Measurements from ENCODE around the gene USP17L24. TPM values are rescaled to one million over a fixed set of nuclear protein-coding genes. Genes with fewer than 3 reads are reported as not detected.
A peak's percentile ranks its signal among the peaks of the same experiment; 100 is the strongest.
"Not testable (repeated sequence)": the region's sequence is repeated elsewhere in the genome, so short reads cannot be mapped to it uniquely, and the experiment has no call there.

Gene USP17L24
- total RNA-seq, 5 donors from 2014 or later (not counting 1 experiment from before 2014, with no cell fraction given), result not detected

DNA sequence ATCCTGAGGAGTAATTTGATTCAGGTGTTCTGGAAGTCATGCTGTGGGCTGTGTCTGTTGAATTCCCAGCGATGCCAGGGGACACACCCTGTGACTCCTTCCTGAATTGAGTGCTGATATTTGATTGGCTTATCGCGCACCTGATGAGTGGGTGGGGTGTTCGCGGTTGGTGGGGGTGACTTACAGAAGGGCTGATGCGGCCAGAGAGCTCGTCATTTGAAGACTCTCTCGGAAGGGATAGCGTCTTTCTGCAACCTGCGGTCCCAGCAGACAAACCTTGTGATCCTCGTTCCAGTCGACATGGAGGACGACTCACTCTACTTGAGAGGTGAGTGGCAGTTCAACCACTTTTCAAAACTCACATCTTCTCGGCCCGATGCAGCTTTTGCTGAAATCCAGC lies 23.6 kb downstream of the USP17L24 start, which contains the start of gene USP17L28:
Gene USP17L28, plus strand, starts transcription at position 301 of the 400 bp plus-strand sequence. Its CDS starts 0 bp downstream, at position 301.
- H3K4me1 Mint-ChIP-seq; H3K27me3 Mint-ChIP-seq; H3K9me3 ChIP-seq; H3K36me3 ChIP-seq (ENCODE audit: control insufficient read depth in 2 of 2, extremely low read depth in 1 of 2, insufficient read depth in 1 of 2, low read length in 1 of 2); H3K4me1 ChIP-seq (ENCODE audit: control insufficient read depth in 1 of 2, extremely low read depth in 1 of 2, insufficient read depth in 2 of 2, low read length in 2 of 2); POLR2A ChIA-PET; H3K27ac ChIP-seq (ENCODE audit: low read length); H3K4me3 Mint-ChIP-seq; H3K27me3 ChIP-seq (replicated peaks in 1 of 2; ENCODE audit: control insufficient read depth in 2 of 2, extremely low read depth in 1 of 2, insufficient read depth in 2 of 2, low read length in 1 of 2); H3K36me3 Mint-ChIP-seq; H3K4me3 ChIP-seq (ENCODE audit: control insufficient read depth in 1 of 2, extremely low read depth in 1 of 2, low read length in 1 of 2); H3K27ac Mint-ChIP-seq; ATAC-seq (replicated peaks in 1 of 4); DNase-seq; H3K9me3 Mint-ChIP-seq; CTCF ChIA-PET: not testable (repeated sequence)
- WGBS (ENCODE audit: insufficient coverage), result no CpG with 5 or more reads among the region's 15 CpGs

DNA sequence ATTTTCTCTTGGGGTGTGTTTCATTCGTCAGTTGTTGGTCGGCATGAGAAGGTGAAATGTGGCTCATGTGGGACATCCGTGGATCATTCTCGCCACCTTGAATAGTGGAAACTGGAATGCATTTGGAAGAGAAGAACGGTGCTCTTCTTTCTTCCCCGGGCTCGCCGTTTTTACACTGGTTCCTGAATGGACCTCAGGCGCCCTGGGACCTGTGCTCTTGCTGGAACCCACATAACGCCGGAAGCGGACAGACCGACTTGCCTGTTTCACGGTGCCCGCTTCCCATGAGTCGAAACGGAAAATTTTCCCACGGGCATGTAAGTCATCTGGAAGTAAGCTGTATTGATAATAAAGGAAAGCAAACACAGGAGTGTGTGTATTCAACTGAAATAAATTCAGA lies 25.9 kb downstream of the USP17L24 start:
- CTCF ChIA-PET; POLR2A ChIA-PET; H3K27ac ChIP-seq (ENCODE audit: low read length); H3K4me3 ChIP-seq (ENCODE audit: control insufficient read depth in 1 of 2, extremely low read depth in 1 of 2, low read length in 1 of 2); H3K36me3 ChIP-seq (ENCODE audit: control insufficient read depth in 2 of 2, extremely low read depth in 1 of 2, insufficient read depth in 1 of 2, low read length in 1 of 2); H3K4me3 Mint-ChIP-seq; H3K4me1 ChIP-seq (ENCODE audit: control insufficient read depth in 1 of 2, extremely low read depth in 1 of 2, insufficient read depth in 2 of 2, low read length in 2 of 2); ATAC-seq (replicated peaks in 1 of 4); H3K27ac Mint-ChIP-seq; H3K9me3 ChIP-seq; H3K9me3 Mint-ChIP-seq; H3K27me3 ChIP-seq (replicated peaks in 1 of 2; ENCODE audit: control insufficient read depth in 2 of 2, extremely low read depth in 1 of 2, insufficient read depth in 2 of 2, low read length in 1 of 2); H3K36me3 Mint-ChIP-seq; H3K27me3 Mint-ChIP-seq; H3K4me1 Mint-ChIP-seq: not testable (repeated sequence)
- peak in 4 of 35 experiments; percentile 0 to 14 (median 6) for DNase-seq
- 96% methylated on average over 8 of the region's 18 CpGs for WGBS (ENCODE audit: insufficient coverage)

- H3K4me1 Mint-ChIP-seq; H3K9me3 ChIP-seq; ATAC-seq (replicated peaks in 1 of 4); H3K36me3 ChIP-seq (ENCODE audit: control insufficient read depth in 2 of 2, extremely low read depth in 1 of 2, insufficient read depth in 1 of 2, low read length in 1 of 2); CTCF ChIA-PET; H3K27me3 Mint-ChIP-seq; H3K27ac ChIP-seq (ENCODE audit: low read length); H3K36me3 Mint-ChIP-seq; DNase-seq; H3K27me3 ChIP-seq (replicated peaks in 1 of 2; ENCODE audit: control insufficient read depth in 2 of 2, extremely low read depth in 1 of 2, insufficient read depth in 2 of 2, low read length in 1 of 2); H3K4me1 ChIP-seq (ENCODE audit: control insufficient read depth in 1 of 2, extremely low read depth in 1 of 2, insufficient read depth in 2 of 2, low read length in 2 of 2); H3K4me3 Mint-ChIP-seq; POLR2A ChIA-PET; H3K9me3 Mint-ChIP-seq; H3K27ac Mint-ChIP-seq; H3K4me3 ChIP-seq (ENCODE audit: control insufficient read depth in 1 of 2, extremely low read depth in 1 of 2, low read length in 1 of 2): not testable (repeated sequence)
- WGBS (ENCODE audit: insufficient coverage), result no CpG with 5 or more reads among the region's 15 CpGs
These were observed 28.4 kb downstream of the USP17L24 start, which contains the start of gene USP17L29 for GRCh38 chr4:9353338-9353737. TSS of gene USP17L29 (plus strand) at chr4:9353638. CDS start at chr4:9353638, 0 bp downstream.

DNA sequence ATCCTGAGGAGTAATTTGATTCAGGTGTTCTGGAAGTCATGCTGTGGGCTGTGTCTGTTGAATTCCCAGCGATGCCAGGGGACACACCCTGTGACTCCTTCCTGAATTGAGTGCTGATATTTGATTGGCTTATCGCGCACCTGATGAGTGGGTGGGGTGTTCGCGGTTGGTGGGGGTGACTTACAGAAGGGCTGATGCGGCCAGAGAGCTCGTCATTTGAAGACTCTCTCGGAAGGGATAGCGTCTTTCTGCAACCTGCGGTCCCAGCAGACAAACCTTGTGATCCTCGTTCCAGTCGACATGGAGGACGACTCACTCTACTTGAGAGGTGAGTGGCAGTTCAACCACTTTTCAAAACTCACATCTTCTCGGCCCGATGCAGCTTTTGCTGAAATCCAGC lies 37.9 kb downstream of the USP17L24 start, which contains the start of gene USP17L30:
Gene USP17L30, plus strand, starts transcription at position 301 of the 400 bp plus-strand sequence. Its CDS starts 0 bp downstream, at position 301.
- ATAC-seq (replicated peaks in 1 of 4); DNase-seq; H3K4me3 Mint-ChIP-seq; H3K9me3 Mint-ChIP-seq; H3K27me3 Mint-ChIP-seq; H3K27ac Mint-ChIP-seq; H3K27me3 ChIP-seq (replicated peaks in 1 of 2; ENCODE audit: control insufficient read depth in 2 of 2, extremely low read depth in 1 of 2, insufficient read depth in 2 of 2, low read length in 1 of 2); H3K27ac ChIP-seq (ENCODE audit: low read length); H3K4me1 ChIP-seq (ENCODE audit: control insufficient read depth in 1 of 2, extremely low read depth in 1 of 2, insufficient read depth in 2 of 2, low read length in 2 of 2); POLR2A ChIA-PET; H3K9me3 ChIP-seq; H3K4me1 Mint-ChIP-seq; H3K36me3 Mint-ChIP-seq; H3K36me3 ChIP-seq (ENCODE audit: control insufficient read depth in 2 of 2, extremely low read depth in 1 of 2, insufficient read depth in 1 of 2, low read length in 1 of 2); CTCF ChIA-PET; H3K4me3 ChIP-seq (ENCODE audit: control insufficient read depth in 1 of 2, extremely low read depth in 1 of 2, low read length in 1 of 2): not testable (repeated sequence)
- WGBS (ENCODE audit: insufficient coverage), result no CpG with 5 or more reads among the region's 15 CpGs

Other genes with a start within 250 kb of the USP17L24 start
- gene FAM90A26, start 154.8 kb upstream of the USP17L24 start, total RNA-seq, result not detected
- not detected for gene USP17L10, start 114.5 kb upstream of the USP17L24 start, total RNA-seq
- gene USP17L11, start 109.8 kb upstream of the USP17L24 start, total RNA-seq, result not detected
- gene USP17L12, start 105.0 kb upstream of the USP17L24 start, total RNA-seq, result not detected
- not detected for gene USP17L13, start 100.3 kb upstream of the USP17L24 start, total RNA-seq
- gene USP17L15, start 90.8 kb upstream of the USP17L24 start, total RNA-seq, result under 1 TPM in 1 of 5 donors, not detected in 4; 0.20 TPM
- gene USP17L17, start 81.3 kb upstream of the USP17L24 start, total RNA-seq, result not detected
- gene USP17L18, start 76.5 kb upstream of the USP17L24 start, total RNA-seq, result not detected
- gene USP17L19, start 71.8 kb upstream of the USP17L24 start, total RNA-seq, result not detected
- not detected for gene USP17L20, start 67.0 kb upstream of the USP17L24 start, total RNA-seq
- not detected for gene USP17L21, start 62.3 kb upstream of the USP17L24 start, total RNA-seq
- gene USP17L22, start 57.5 kb upstream of the USP17L24 start, total RNA-seq, result not detected
- not detected for gene USP17L25, start 4.7 kb downstream of the USP17L24 start, total RNA-seq
- not detected for gene USP17L26, start 9.5 kb downstream of the USP17L24 start, total RNA-seq
- gene USP17L5, start 14.2 kb downstream of the USP17L24 start, total RNA-seq, result not detected
- not detected for gene USP17L27, start 19.0 kb downstream of the USP17L24 start, total RNA-seq
- not detected for gene USP17L28, start 23.7 kb downstream of the USP17L24 start, total RNA-seq
- not detected for gene USP17L29, start 28.5 kb downstream of the USP17L24 start, total RNA-seq
- not detected for gene USP17L30, start 38.0 kb downstream of the USP17L24 start, total RNA-seq
- gene DEFB131A, start 119.2 kb downstream of the USP17L24 start, total RNA-seq, result not detected

Measured in T-cell (primary cell).